WTC11 (cell line): ENCODE results near the gene REG4. TPM values are rescaled to one million over a fixed set of nuclear protein-coding genes. Genes with fewer than 3 reads are reported as not detected.

Experiments
- ATAC-seq: fragments of 200-7000 bp; cut with Tn5 transposase; 2 replicates; pipeline ENCODE4 v1.10.0; 2021; ENCODE audit warnings: mild to moderate bottlenecking, moderate library complexity
- CTCF ChIA-PET: fragments of 300-600 bp; sonication (Branson Sonifier 250); formaldehyde crosslinking; loops from one replicate; lab custom pipeline; 2021; ENCODE audit warnings: antibody characterized with exemption; lab: Charles Lee
- POLR2A ChIA-PET: fragments of 350-600 bp; sonication (Branson Sonifier 250); formaldehyde crosslinking; loops from one replicate; lab custom pipeline; 2021; ENCODE audit warnings: antibody characterized with exemption; lab: Charles Lee
- DNase-seq: peaks from one replicate; pipeline ENCODE4 v3.0.0; 2021; ENCODE audit warnings: low spot score
- H3K27ac Mint-ChIP-seq: 2 replicates; pipeline ENCODE4 v1.8.0; 2021; ENCODE audit warnings: mixed read lengths
- H3K27me3 Mint-ChIP-seq: 2 replicates; pipeline ENCODE4 v1.8.0; 2021; ENCODE audit warnings: low read depth, mild to moderate bottlenecking, moderate library complexity, mixed read lengths
- H3K36me3 Mint-ChIP-seq: 2 replicates; pipeline ENCODE4 v1.8.0; 2021; ENCODE audit warnings: mixed read lengths
- H3K4me1 Mint-ChIP-seq: 2 replicates; pipeline ENCODE4 v1.8.0; 2022; ENCODE audit warnings: mixed read lengths
- H3K4me3 Mint-ChIP-seq: 2 replicates; pipeline ENCODE4 v1.8.0; 2021; ENCODE audit warnings: mild to moderate bottlenecking, moderate library complexity, mixed read lengths
- H3K9me3 Mint-ChIP-seq: 2 replicates; pipeline ENCODE4 v1.8.0; 2021; ENCODE audit warnings: mixed read lengths
- AFF4 ChIP-seq: sonication (generic); formaldehyde crosslinking; IDR thresholded peaks from 2 replicates; pipeline ENCODE4 v1.8.1; 2023; ENCODE audit warnings: mild to moderate bottlenecking, missing genetic modification reagents, borderline replicate concordance
- ATF2 ChIP-seq: sonication (generic); formaldehyde crosslinking; IDR thresholded peaks from 2 replicates; pipeline ENCODE4 v1.8.1; 2022; ENCODE audit warnings: low read depth, missing genetic modification reagents, borderline replicate concordance
- E2F5 ChIP-seq: sonication (generic); formaldehyde crosslinking; IDR thresholded peaks from 2 replicates; pipeline ENCODE4 v1.8.1; 2022; ENCODE audit warnings: mild to moderate bottlenecking, moderate library complexity, missing genetic modification reagents
- ERG ChIP-seq: fragments of 250-450 bp; sonication (Bioruptor Pico); IDR thresholded peaks from 2 replicates; pipeline ENCODE4 v1.8.0; 2021; ENCODE audit warnings: mild to moderate bottlenecking
- ESRRA ChIP-seq: sonication (generic); formaldehyde crosslinking; IDR thresholded peaks from 2 replicates; pipeline ENCODE4 v1.8.1; 2022; ENCODE audit warnings: mild to moderate bottlenecking, missing genetic modification reagents, borderline replicate concordance
- HMGA2 ChIP-seq: fragments of 250-450 bp; sonication (Bioruptor Pico); IDR thresholded peaks from 2 replicates; pipeline ENCODE4 v1.4.0; 2021; ENCODE audit warnings: mild to moderate bottlenecking, moderate library complexity
- IRF1 ChIP-seq: sonication (generic); formaldehyde crosslinking; IDR thresholded peaks from 2 replicates; pipeline ENCODE4 v1.8.0; 2023; ENCODE audit warnings: missing genetic modification reagents
- MAX ChIP-seq: sonication (generic); formaldehyde crosslinking; IDR thresholded peaks from 2 replicates; pipeline ENCODE4 v1.8.0; 2022; ENCODE audit warnings: mild to moderate bottlenecking, missing genetic modification reagents
- MYBL2 ChIP-seq: sonication (generic); formaldehyde crosslinking; IDR thresholded peaks from 2 replicates; pipeline ENCODE4 v1.8.1; 2023; ENCODE audit warnings: mild to moderate bottlenecking, moderate library complexity, missing genetic modification reagents
- NFE2L1 ChIP-seq: sonication (generic); formaldehyde crosslinking; IDR thresholded peaks from 2 replicates; pipeline ENCODE4 v1.8.1; 2023; ENCODE audit warnings: missing genetic modification reagents
- NR2C2 ChIP-seq: sonication (generic); formaldehyde crosslinking; IDR thresholded peaks from 2 replicates; pipeline ENCODE4 v1.8.0; 2022; ENCODE audit warnings: mild to moderate bottlenecking, missing genetic modification reagents
- RELA ChIP-seq: sonication (generic); formaldehyde crosslinking; IDR thresholded peaks from 2 replicates; pipeline ENCODE4 v1.8.1; 2022; ENCODE audit warnings: missing genetic modification reagents, mild to moderate bottlenecking, borderline replicate concordance
- TCF7 ChIP-seq: sonication (generic); formaldehyde crosslinking; IDR thresholded peaks from 2 replicates; pipeline ENCODE4 v1.8.0; 2022; ENCODE audit warnings: mild to moderate bottlenecking, low read depth, missing genetic modification reagents, moderate library complexity
- TEAD1 ChIP-seq: sonication (generic); formaldehyde crosslinking; IDR thresholded peaks from 2 replicates; pipeline ENCODE4 v1.8.0; 2022; ENCODE audit warnings: mild to moderate bottlenecking, missing genetic modification reagents
- USF2 ChIP-seq: sonication (generic); formaldehyde crosslinking; IDR thresholded peaks from 2 replicates; pipeline ENCODE4 v1.8.1; 2023; ENCODE audit warnings: mild to moderate bottlenecking, missing genetic modification reagents, moderate library complexity
- ZBTB21 ChIP-seq: sonication (generic); formaldehyde crosslinking; IDR thresholded peaks from 2 replicates; pipeline ENCODE4 v1.8.1; 2023; ENCODE audit warnings: mild to moderate bottlenecking, missing genetic modification reagents, borderline replicate concordance
- ZNF219 ChIP-seq: sonication (generic); formaldehyde crosslinking; IDR thresholded peaks from 2 replicates; pipeline ENCODE4 v1.8.0; 2023; ENCODE audit warnings: missing genetic modification reagents, mild to moderate bottlenecking, borderline replicate concordance
- ZNF232 ChIP-seq: sonication (generic); formaldehyde crosslinking; IDR thresholded peaks from 2 replicates; pipeline ENCODE4 v1.8.0; 2022; ENCODE audit warnings: mild to moderate bottlenecking, missing genetic modification reagents
- ZNF317 ChIP-seq: sonication (generic); formaldehyde crosslinking; IDR thresholded peaks from 2 replicates; pipeline ENCODE4 v1.8.1; 2023; ENCODE audit warnings: low read depth, mild to moderate bottlenecking, moderate library complexity, missing genetic modification reagents, borderline replicate concordance
- ZNF512 ChIP-seq: sonication (generic); formaldehyde crosslinking; IDR thresholded peaks from 2 replicates; pipeline ENCODE4 v1.8.1; 2022; ENCODE audit warnings: missing genetic modification reagents, borderline replicate concordance
- total RNA-seq: library from RNA; stranded (reverse); gene quantifications from 3 replicates; pipeline ENCODE4 v1.2.3, GENCODE V29; 2021

Gene REG4
- total RNA-seq, 1 experiment from 2014 or later, result 0.31 TPM

GRCh38 chr1:119814288-119814687 is 3.0 kb upstream of the REG4 start:
- no peaks in the 10 kb centered on the region for H3K36me3 Mint-ChIP-seq
- ChIA-PET POLR2A (no interaction called here), CTCF (no interaction called here)
- DNase-seq, result no peak
- H3K9me3 Mint-ChIP-seq, result no peaks in the 10 kb centered on the region
- no peak overlapping the region for H3K4me3 Mint-ChIP-seq
- H3K27ac Mint-ChIP-seq, result no peak overlapping the region
- 0 out of 2 replicates have a peak, but pooled peaks cover under 1% of the 10 kb centered on the region for H3K4me1 Mint-ChIP-seq
- TF ChIP-seq RELA (CRISPR knock-in tag) (no peak), ESRRA (CRISPR knock-in tag) (no peak), ZNF317 (CRISPR knock-in tag) (no peak), TEAD1 (CRISPR knock-in tag) (no peak), ATF2 (no peak), ZNF232 (CRISPR knock-in tag) (no peak), USF2 (CRISPR knock-in tag) (no peak), NFE2L1 (CRISPR knock-in tag) (no peak), TCF7 (CRISPR knock-in tag) (no peak), MAX (CRISPR knock-in tag) (no peak), IRF1 (CRISPR knock-in tag) (no peak), HMGA2 (no peak), ZBTB21 (CRISPR knock-in tag) (no peak), ZNF219 (CRISPR knock-in tag) (no peak), AFF4 (no peak), MYBL2 (CRISPR knock-in tag) (no peak), ERG (CRISPR knock-in tag) (no peak), NR2C2 (CRISPR knock-in tag) (no peak), ZNF512 (no peak), E2F5 (CRISPR knock-in tag) (no peak)
- ATAC-seq, result no peak
- H3K27me3 Mint-ChIP-seq, result no peaks in the 10 kb centered on the region; the same call in 1 of the 2 replicates
